Neural cell (in vitro differentiated cells): ENCODE measurements around the gene MED1. TPM values are rescaled to one million over a fixed set of nuclear protein-coding genes. Genes with fewer than 3 reads are reported as not detected.
"Not testable (repeated sequence)": the region's sequence is repeated elsewhere in the genome, so short reads cannot be mapped to it uniquely, and the experiment has no call there.

Experiments used
- H2AFZ ChIP-seq: fragments of 200-600, 300-800 bp; sonication (generic), shearing (Covaris generic); 2 replicates; pipeline ENCODE4 v1.6.0; 2014; ENCODE audit warnings: low read depth, mild to moderate bottlenecking, antibody characterized with exemption, low read length, moderate library complexity
- H3F3A ChIP-seq: fragments of 200-600 bp; shearing (Covaris generic); 2 replicates; pipeline ENCODE4 v1.6.1; 2016; ENCODE audit warnings: mild to moderate bottlenecking, moderate library complexity, mixed read lengths, antibody characterized with exemption, low read length; ENCODE audit not compliant: insufficient read depth, poor library complexity, severe bottlenecking
- H3K27ac ChIP-seq: fragments of 200-600, 300-800 bp; sonication (generic), shearing (Covaris generic); 2 replicates; pipeline ENCODE4 v1.5.1; 2014; ENCODE audit warnings: mild to moderate bottlenecking, low read length, moderate library complexity
- H3K27me3 ChIP-seq: fragments of 300-800, 200-600 bp; sonication (generic), shearing (Covaris generic); 2 replicates; pipeline ENCODE4 v1.6.0; 2014; ENCODE audit warnings: mild to moderate bottlenecking, low read depth, low read length, moderate library complexity; ENCODE audit not compliant: insufficient read depth
- H3K36me3 ChIP-seq: fragments of 300-800, 200-600 bp; sonication (generic), shearing (Covaris generic); 2 replicates; pipeline ENCODE4 v1.5.1; 2014; ENCODE audit warnings: mild to moderate bottlenecking, antibody characterized with exemption, low read length, moderate library complexity; ENCODE audit not compliant: insufficient read depth
- H3K4me2 ChIP-seq: fragments of 300-800, 200-600 bp; sonication (generic), shearing (Covaris generic); 2 replicates; pipeline ENCODE4 v1.6.0; 2014; ENCODE audit warnings: mild to moderate bottlenecking, low read length
- H3K4me3 ChIP-seq: fragments of 300-800, 200-600 bp; sonication (generic), shearing (Covaris generic); 2 replicates; pipeline ENCODE4 v1.5.1; 2014; ENCODE audit warnings: mild to moderate bottlenecking, low read length, moderate library complexity
- H3K79me2 ChIP-seq: fragments of 200-600 bp; shearing (Covaris generic); replicated peaks from 2 replicates; pipeline ENCODE4 v1.6.0; 2014; ENCODE audit warnings: mild to moderate bottlenecking, low read length, moderate library complexity; ENCODE audit not compliant: insufficient read depth
- H3K9ac ChIP-seq: fragments of 300-800, 200-600 bp; sonication (generic), shearing (Covaris generic); 2 replicates; pipeline ENCODE4 v1.6.1; 2016; ENCODE audit warnings: mild to moderate bottlenecking, low read length, mixed read lengths
- H3K9me2 ChIP-seq: fragments of 200-600 bp; shearing (Covaris generic); 2 replicates; pipeline ENCODE4 v1.6.1; 2016; ENCODE audit warnings: mild to moderate bottlenecking, low read length, mixed read lengths; ENCODE audit not compliant: insufficient read depth
- H3K9me3 ChIP-seq: fragments of 200-600, 300-800 bp; sonication (generic), shearing (Covaris generic); 2 replicates; pipeline ENCODE4 v1.6.1; 2016; ENCODE audit warnings: mild to moderate bottlenecking, mixed run types, low read length, moderate library complexity, mixed read lengths
- H4K20me1 ChIP-seq: fragments of 200-600 bp; shearing (Covaris generic); 2 replicates; pipeline ENCODE4 v1.6.1; 2016; ENCODE audit warnings: mild to moderate bottlenecking, mixed run types; ENCODE audit not compliant: insufficient read depth
- EP300 ChIP-seq: fragments of 450-650 bp; conservative IDR thresholded peaks from 2 replicates; pipeline ENCODE4 v1.6.1; 2014; ENCODE audit warnings: antibody characterized with exemption, mild to moderate bottlenecking, moderate library complexity; ENCODE audit not compliant: poor library complexity, severe bottlenecking
- EZH2 ChIP-seq: fragments of 200-600, 300-800 bp; shearing (Covaris generic), sonication (generic); IDR thresholded peaks from 2 replicates; pipeline ENCODE4 v1.6.1; 2014; ENCODE audit warnings: antibody characterized with exemption, low read length, borderline replicate concordance, mild to moderate bottlenecking; ENCODE audit not compliant: insufficient read depth, poor library complexity, severe bottlenecking
- MXI1 ChIP-seq: fragments of 450-650 bp; conservative IDR thresholded peaks from 2 replicates; pipeline ENCODE4 v1.6.1; 2014; ENCODE audit warnings: antibody characterized with exemption, mild to moderate bottlenecking; ENCODE audit not compliant: poor library complexity, severe bottlenecking
- POLR2AphosphoS5 ChIP-seq: IDR thresholded peaks from 2 replicates; pipeline ENCODE4 v1.6.1; 2012
- RAD21 ChIP-seq: fragments of 450-650 bp; conservative IDR thresholded peaks from 2 replicates; pipeline ENCODE4 v1.6.1; 2014; ENCODE audit warnings: antibody characterized with exemption, mild to moderate bottlenecking, moderate library complexity
- SMC3 ChIP-seq: fragments of 450-650 bp; conservative IDR thresholded peaks from 2 replicates; pipeline ENCODE4 v1.6.1; 2014; ENCODE audit warnings: antibody characterized with exemption, mild to moderate bottlenecking, moderate library complexity; ENCODE audit not compliant: poor library complexity
- TAF1 ChIP-seq: IDR thresholded peaks from 2 replicates; pipeline ENCODE4 v1.6.1; 2012; ENCODE audit warnings: low read depth
- polyA plus RNA-seq: library from polyadenylated mRNA; depleted of rRNA; stranded (reverse); fragments of >200 nt; gene quantifications from 2 replicates; pipeline ENCODE4 v1.2.3, GENCODE V29; 2014
- TF ChIP-seq, protein P1 (sequence below): fragments of 450-650 bp; IDR thresholded peaks from 2 replicates; pipeline ENCODE4 v1.5.1; 2014; ENCODE audit warnings: antibody characterized with exemption, mild to moderate bottlenecking, moderate library complexity; ENCODE audit not compliant: poor library complexity, severe bottlenecking

MED1 gene
- polyA plus RNA-seq, 1 donor from 2014 or later, result 18.7 TPM

DNA sequence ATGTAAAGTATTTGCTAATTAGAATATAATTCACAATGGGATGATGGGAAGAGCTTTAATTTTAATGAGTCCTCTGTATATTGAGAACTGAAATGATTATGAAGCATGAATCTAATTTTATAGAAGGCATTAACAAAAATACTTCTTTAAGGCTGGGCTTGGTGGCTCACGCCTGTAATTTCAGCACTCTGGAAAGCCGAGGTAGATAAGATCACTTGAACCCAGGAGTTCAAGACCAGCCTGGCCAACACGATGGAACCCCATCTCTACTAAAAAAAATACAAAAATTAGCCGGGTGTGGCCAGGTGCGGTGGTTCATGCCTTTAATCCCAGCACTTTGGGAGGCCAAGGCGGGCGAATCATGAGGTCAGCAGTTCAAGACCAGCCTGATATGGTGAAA lies 22.2 kb upstream of the MED1 start:
- TF ChIP-seq SMC3, result no peak
- Histone ChIP-seq H3K4me2 (no peak overlapping the region), H3K79me2 (peaks cover 14% of the 10 kb centered on the region), H3K36me3 (peaks cover 4% of the 10 kb centered on the region), H3K27me3 (no peaks in the 10 kb centered on the region), H3K9me2 (no peaks in the 10 kb centered on the region), H3K4me3 (no peak overlapping the region), H2AFZ (no peak overlapping the region), H3K27ac (no peak overlapping the region), H3F3A (no peaks in the 10 kb centered on the region), H4K20me1 (no peaks in the 10 kb centered on the region), H3K9ac (no peak overlapping the region), H3K9me3 (no peaks in the 10 kb centered on the region)

DNA sequence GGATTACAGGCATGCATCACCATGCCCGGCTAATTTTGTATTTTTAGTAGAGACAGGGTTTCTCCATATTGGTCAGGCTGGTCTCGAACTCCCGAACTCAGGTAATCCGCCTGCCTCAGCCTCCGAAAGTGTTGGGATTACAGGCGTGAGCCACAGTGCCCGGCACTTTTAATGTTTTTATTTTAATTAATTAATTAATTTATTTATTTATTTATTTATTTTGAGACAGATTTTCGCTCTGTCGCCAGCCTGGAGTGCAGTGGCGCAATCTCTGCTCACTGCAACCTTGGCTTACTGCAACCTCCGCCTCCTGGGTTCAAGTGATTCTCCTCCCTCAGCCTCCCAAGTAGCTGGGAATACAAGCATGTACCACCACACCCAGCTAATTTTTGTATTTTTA lies 17.5 kb upstream of the MED1 start:
- not testable (repeated sequence) for H3K36me3 ChIP-seq, H3K4me3 ChIP-seq, H3K9me2 ChIP-seq, H4K20me1 ChIP-seq, H3K9ac ChIP-seq, H3K27ac ChIP-seq, H3F3A ChIP-seq, H2AFZ ChIP-seq, H3K27me3 ChIP-seq, H3K9me3 ChIP-seq, H3K4me2 ChIP-seq
- H3K79me2 ChIP-seq, result peaks cover 54% of the 10 kb centered on the region

DNA sequence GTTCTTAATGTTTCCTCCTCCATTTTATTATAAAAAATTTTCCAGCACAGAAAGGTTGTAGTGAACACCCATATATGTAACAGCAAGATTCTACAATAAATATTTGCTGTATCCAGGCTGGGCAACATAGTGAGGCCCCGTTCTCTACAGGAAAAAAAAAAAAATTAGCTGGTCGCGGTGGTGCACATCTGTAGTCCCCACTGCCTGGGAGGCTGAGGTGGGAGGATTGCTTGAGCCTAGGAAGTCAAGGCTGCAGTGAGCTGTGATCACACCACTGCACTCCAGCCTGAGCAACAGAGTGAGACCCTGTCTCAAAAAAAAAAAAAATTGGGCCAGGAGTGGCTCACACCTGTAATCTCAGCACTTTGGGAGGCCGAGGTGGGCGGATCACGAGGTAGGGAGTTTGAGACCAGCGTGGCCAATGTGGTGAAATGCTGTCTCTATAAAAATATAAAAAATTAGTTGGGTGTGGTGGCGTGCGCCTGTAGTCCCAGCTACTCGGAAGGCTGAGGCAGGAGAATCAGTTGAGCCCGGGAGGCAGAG lies 13.6 kb upstream of the MED1 start:
- H3K79me2 ChIP-seq, result peaks cover 66% of the 10 kb centered on the region
- not testable (repeated sequence) for H3F3A ChIP-seq, H3K27ac ChIP-seq, H2AFZ ChIP-seq, H3K9ac ChIP-seq, H3K27me3 ChIP-seq, H3K36me3 ChIP-seq, H3K9me3 ChIP-seq, H4K20me1 ChIP-seq, H3K9me2 ChIP-seq
- H3K4me3 ChIP-seq, result peak overlapping the region; percentile 74
- peak overlapping the region; percentile 99 for H3K4me2 ChIP-seq

DNA sequence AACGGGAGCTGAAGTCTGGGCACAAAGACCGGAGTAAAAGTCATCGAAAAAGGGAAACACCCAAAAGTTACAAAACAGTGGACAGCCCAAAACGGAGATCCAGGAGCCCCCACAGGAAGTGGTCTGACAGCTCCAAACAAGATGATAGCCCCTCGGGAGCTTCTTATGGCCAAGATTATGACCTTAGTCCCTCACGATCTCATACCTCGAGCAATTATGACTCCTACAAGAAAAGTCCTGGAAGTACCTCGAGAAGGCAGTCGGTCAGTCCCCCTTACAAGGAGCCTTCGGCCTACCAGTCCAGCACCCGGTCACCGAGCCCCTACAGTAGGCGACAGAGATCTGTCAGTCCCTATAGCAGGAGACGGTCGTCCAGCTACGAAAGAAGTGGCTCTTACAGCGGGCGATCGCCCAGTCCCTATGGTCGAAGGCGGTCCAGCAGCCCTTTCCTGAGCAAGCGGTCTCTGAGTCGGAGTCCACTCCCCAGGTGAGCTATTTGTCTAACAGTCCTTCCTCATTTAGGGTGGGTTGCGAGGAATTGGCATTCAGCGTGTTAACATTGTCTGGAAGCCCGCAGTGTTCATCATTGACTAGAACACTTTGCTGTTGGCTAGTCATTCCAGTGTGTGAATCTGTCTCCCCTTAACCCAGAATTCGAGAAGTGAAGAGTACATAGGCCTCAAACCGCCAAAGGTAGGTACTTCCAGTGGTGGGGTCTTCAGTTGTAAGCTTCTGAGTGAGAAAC lies 11.7 kb upstream of the MED1 start:
- Histone ChIP-seq H3K79me2 (peaks cover 53% of the 10 kb centered on the region), H3K4me2 (peak overlapping the region; percentile 99), H3F3A (no peaks in the 10 kb centered on the region), H3K4me3 (peak overlapping the region; percentile 74), H3K9me3 (no peaks in the 10 kb centered on the region), H3K27ac (peak overlapping the region; percentile 96), H3K36me3 (no peaks in the 10 kb centered on the region), H3K9ac (peak overlapping the region; percentile 97), H3K9me2 (no peaks in the 10 kb centered on the region), H2AFZ (no peak overlapping the region), H3K27me3 (no peaks in the 10 kb centered on the region), H4K20me1 (peaks cover 4% of the 10 kb centered on the region)
- TF ChIP-seq EP300 (no peak), MXI1 (peak; percentile 15)

DNA sequence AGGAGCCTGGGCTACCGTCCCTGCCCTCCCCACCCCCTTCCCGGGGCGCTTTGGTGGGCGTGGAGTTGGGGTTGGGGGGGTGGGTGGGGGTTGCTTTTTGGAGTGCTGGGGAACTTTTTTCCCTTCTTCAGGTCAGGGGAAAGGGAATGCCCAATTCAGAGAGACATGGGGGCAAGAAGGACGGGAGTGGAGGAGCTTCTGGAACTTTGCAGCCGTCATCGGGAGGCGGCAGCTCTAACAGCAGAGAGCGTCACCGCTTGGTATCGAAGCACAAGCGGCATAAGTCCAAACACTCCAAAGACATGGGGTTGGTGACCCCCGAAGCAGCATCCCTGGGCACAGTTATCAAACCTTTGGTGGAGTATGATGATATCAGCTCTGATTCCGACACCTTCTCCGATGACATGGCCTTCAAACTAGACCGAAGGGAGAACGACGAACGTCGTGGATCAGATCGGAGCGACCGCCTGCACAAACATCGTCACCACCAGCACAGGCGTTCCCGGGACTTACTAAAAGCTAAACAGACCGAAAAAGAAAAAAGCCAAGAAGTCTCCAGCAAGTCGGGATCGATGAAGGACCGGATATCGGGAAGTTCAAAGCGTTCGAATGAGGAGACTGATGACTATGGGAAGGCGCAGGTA lies 11.0 kb upstream of the MED1 start:
- Histone ChIP-seq H3K27ac (peak overlapping the region; percentile 96), H2AFZ (no peak overlapping the region), H3K9me2 (no peaks in the 10 kb centered on the region), H3K9me3 (no peaks in the 10 kb centered on the region), H3K4me2 (peak overlapping the region; percentile 99), H4K20me1 (peaks cover 4% of the 10 kb centered on the region), H3K4me3 (peak overlapping the region; percentile 74), H3K36me3 (no peaks in the 10 kb centered on the region), H3K9ac (peak overlapping the region; percentile 97), H3F3A (no peaks in the 10 kb centered on the region), H3K27me3 (no peaks in the 10 kb centered on the region), H3K79me2 (peaks cover 45% of the 10 kb centered on the region)
- TF ChIP-seq MXI1 (no peak), RAD21 (no peak), EZH2 (no peak), TAF1 (no peak), POLR2AphosphoS5 (no peak)
- TF ChIP-seq, protein P1, sequence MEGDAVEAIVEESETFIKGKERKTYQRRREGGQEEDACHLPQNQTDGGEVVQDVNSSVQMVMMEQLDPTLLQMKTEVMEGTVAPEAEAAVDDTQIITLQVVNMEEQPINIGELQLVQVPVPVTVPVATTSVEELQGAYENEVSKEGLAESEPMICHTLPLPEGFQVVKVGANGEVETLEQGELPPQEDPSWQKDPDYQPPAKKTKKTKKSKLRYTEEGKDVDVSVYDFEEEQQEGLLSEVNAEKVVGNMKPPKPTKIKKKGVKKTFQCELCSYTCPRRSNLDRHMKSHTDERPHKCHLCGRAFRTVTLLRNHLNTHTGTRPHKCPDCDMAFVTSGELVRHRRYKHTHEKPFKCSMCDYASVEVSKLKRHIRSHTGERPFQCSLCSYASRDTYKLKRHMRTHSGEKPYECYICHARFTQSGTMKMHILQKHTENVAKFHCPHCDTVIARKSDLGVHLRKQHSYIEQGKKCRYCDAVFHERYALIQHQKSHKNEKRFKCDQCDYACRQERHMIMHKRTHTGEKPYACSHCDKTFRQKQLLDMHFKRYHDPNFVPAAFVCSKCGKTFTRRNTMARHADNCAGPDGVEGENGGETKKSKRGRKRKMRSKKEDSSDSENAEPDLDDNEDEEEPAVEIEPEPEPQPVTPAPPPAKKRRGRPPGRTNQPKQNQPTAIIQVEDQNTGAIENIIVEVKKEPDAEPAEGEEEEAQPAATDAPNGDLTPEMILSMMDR, result no peak
